Measurements from ENCODE around the gene PLEK2.

Gene PLEK2

DNA sequence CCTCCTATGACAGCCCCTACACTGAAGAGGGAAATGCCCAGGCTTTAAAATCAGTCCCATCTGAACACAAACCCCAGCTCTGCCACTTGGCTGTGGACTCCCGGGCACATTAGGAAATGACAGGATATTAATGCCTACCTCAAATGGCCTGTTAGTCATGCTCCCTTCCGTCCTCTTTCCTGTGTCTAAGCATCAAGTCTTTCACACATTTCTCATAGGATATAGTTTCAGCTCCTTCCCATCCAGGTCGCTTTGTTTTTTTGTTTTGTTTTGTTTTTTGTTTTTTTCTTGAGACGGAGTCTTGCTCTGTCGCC is 16.1 kb downstream of the PLEK2 start:
- no peak for DNase-seq

DNA sequence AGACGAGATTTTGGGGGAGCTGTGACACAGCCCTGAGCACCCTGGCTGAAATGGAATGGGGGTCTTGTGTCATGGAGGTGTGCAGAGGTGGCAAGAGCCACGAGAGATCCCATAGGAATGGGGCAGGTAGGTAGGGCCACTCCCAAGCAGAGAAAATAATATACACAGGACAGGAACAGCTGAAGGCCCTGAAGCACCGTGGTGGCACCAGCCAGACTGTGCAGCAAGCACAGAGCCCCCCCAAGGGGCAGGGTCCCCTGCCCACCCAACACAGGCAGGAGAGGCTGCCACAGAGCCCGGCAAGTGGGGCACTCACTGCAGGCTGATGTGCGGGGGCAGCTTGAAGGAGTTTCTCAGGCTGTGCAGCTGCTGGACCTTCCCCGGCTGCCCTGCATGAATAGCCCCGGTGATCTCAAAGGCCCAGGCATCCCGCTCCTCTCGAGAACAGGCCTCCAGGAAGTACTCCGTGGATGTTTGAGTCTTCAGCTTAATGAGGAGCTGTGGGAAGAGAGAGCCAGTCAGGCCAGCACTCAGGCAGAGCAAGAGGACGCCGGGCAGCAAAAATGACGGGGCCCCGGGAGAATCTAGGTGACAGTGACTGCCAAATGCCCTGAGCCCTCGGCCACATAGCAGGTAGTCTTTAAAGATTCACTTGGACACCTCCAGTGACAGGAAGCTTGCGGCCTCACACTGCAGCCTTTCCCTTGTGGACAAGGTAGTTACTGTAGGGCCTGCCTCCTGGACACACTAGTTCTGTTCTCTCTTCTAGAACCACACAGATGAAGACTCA is 16.7 kb downstream of the PLEK2 start:
- no peak for DNase-seq

DNA sequence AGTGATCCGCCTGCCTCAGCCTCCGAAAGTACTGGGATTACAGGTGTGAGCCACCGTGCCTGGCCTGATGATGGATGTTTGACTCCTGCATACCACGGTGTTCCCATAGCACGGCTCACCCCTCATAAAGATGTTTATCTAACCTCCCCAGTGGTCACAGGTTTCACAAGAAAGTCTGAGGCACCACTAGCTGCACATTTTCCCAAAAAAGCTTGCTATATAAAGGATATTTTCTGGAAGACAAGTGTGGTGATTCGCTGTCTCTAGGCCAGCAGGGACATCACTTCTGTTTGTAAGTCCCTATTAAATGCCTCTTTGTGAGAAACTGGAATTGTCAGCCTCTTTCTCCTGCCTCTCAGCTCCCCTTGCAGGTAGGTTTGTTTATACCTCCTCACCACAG is 18.3 kb downstream of the PLEK2 start:
- no peak for DNase-seq

DNA sequence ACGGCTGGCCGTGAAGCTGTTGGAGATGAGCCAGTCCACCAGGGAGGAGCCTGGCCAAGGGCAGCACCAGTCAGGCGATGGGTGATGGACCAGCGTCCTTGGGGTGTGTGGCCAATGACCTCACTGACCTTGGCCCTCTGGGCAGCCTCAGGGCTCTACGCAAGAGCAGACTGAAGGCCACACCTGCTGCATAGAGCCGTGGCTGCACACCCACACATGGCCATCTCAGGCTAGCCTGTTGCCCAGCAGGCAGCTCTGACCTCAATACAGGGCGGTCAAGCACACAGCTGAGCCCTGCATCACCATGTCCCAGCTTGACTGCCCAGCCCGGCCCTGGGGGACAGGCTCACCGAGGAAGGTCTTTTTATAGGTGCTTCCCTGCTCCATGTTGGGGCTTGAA is 19.2 kb downstream of the PLEK2 start:
- no peak for DNase-seq

DNA sequence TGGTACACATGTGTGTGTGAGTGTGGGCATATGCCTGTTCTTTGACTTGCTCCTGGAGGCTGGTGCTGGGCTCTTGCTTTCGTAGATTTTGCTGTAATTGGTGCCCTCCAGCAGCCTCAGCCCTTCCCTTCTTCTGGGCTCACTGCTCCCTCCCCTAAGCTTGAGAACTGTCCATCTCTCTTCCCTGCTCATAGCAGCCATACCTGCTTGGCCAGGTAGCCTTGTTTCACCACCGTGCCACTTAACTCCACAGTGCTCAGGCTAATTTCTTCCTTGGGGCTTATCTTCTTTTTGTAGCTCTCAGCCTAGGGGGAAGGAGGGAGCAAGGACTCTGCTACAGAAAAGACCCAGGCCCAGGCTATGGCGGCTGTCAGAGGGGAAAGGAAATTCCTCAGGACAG is 19.8 kb downstream of the PLEK2 start:
- DNase-seq = no peak

DNA sequence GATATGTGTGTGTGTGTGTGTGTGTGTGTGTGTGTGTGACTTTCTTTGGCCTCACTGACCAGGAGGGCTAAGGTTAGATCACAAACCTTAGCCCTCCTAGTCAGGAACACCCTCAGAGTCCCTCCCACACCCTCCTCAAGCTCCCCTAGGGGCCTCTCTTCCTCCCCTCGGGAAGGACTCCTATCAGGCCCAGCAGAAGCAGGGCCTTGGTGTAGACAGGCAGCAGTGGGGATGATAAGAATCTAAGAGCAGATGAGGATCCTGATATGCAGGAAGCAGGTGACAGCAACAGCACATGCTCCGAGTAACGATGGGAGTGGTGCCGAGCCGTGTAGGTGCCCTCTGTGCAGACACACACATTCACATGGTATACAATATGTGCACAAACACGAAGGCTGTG is 20.7 kb downstream of the PLEK2 start:
- no peak for DNase-seq

DNA sequence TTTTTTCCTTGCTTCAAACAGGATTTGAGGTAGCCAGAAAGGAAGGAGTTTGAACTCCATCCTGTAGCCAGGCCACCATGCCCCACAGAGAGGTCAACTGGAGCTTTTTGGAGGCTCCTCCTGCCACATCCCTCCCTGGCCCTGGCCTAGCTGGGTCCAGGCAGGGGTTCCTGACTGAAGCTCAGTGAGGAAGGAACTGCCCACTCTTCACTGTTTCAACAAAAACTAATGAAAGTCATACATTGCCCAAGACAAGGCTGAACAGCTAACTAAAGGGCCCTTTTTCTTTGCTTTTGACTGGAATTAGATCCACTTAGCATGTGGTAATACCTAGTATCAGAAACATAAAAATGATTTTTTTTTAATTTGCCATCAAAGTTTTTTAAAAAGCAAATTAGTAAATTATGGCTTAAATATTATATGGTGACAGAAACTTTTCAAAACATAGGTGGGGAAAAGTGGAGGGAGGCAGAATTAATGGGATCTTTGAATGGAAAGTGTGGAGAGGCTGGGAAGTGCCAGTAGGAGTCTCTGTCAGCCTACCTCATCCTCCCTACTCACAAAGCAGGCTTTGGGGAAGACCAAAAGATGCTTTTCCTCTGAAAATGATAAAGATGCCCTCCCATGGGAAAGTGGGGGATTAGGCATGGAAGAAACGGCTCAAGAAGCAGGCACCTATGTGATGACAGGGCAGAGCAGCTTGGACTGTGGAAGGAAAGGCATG is 22.0 kb downstream of the PLEK2 start:
- no peak for DNase-seq

DNA sequence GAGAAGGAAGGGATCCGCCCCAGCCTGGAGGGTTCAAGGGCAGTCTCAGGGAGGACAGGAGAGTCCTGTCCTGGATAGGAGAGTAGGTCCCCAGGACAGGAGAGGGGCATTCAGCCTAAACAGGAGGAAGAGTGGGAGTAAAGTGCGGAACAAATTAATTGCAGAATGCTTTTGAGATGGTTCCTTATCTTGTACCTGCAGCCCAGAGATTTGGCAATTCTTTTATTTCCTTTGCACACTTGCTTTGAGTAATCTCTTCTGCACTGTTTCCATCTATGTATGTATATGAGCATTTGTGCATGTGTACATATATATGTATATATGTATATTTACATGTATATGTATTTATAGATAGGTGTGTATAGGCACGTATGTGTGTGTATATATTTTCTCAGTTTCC is 22.7 kb downstream of the PLEK2 start:
- DNase-seq = no peak

DNA sequence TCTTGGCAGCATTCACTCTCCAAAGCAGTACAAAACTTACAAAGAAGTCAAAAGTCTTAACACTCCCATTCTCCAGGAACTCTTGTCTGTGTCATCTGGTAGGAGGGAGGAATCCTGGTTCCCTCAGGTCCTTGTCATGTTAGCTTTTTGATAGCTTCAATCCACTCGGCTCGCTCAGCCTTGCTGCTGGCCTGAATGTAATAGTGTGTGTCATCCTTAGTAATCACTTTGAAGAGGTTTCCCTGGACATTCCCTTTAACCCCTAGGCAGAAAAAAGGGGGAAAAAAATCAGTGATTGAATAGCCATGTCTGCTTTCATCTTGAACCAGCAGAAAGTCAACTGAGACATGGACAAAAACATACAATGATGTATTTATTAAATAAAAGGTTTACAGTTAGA is 24.8 kb downstream of the PLEK2 start:
- DNase-seq = no peak

DNA sequence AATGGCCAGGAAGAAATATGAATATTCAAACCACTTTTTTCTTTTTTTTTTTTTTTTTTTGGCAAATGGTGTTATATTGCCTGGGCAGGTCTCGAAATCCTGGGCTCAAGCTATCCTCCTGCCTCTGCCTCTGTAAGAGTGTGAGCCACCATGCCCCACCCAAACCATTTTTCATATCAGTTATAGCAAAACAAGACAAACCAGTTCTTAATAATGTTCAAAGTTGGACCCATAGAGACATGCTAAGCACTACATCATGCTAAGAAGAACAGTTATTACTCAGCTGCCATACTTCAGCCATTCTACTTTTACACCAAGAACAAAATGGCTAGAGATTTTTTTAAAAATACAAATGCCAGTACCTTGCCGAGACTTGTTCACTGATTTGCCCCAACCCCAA is 26.3 kb downstream of the PLEK2 start:
- no peak for DNase-seq

DNA sequence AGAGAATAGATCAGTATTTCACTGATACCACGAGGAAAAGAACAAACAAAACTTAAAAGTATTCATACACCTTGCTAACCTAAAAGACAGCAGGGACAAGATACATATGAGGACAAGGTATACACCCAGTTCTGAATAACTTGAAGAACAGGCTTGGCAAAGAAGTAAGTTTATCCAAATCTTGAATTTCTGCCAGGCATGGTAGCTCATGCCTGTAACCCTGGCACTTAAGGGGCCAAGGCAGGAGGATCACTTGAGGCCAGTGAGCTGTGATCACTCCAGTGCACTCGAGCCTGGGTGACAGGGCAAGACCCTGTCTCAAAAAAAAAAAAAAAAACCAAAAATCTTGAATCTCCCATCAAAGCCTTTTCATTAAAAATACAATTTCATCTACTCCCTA is 26.8 kb downstream of the PLEK2 start:
- DNase-seq = no peak

DNA sequence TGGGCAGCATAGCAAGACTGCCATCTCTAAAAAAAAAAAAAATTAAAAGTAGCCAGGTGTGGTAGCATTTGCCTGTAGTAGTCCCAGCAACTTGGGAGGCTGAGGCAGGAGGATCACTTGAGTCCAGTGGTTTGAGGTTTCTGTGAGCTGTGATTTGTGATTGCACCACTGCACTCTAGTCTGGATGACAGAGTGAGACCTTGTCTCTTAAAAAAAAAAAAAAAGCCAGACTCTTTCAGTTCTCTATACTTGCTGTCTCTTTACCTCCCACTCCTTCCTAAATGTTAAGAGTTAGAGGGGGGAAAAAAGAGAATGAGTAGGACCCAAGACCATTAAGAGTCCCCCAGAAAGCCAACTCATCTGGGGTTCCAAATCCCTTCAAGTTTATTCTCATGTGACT is 34.0 kb downstream of the PLEK2 start:
- no peak for DNase-seq

DNA sequence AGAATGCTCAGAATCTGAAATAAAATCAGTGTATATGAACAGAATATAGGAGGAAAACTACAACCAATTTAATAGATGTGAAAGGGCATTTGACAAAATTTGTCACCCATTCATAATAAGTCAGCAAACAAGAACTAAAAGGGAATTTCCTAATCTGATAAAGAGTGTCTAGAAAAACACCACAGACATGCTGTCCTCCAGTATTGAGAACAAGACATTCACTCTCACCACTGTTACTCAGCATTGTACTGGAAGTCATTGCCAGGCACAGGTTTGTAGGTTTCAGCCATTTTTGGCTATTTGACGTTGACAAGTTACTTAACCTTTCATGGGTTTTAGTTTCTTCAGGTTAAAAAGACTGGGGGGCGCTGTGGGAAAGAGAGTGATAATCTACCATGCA is 38.6 kb downstream of the PLEK2 start:
- peak; percentile 12 for DNase-seq

DNA sequence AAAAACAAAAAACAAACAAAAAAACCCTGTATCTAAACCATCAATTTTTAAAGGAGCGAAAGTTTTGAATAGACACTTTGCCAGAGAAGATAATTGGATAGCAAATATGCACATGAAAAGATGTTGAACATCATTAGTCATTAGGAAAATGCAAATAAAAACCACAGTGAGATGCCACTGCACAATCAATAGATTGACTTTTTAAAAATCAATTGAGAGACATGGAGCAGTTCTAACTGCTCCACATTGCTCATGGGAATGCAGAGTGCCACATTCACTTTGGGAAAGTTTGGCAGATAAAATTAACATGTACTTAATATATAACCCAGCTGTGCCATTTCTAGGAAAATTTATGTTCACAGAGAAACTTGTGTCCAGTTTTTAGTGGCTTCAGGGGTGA is 39.1 kb downstream of the PLEK2 start:
- DNase-seq = no peak

DNA sequence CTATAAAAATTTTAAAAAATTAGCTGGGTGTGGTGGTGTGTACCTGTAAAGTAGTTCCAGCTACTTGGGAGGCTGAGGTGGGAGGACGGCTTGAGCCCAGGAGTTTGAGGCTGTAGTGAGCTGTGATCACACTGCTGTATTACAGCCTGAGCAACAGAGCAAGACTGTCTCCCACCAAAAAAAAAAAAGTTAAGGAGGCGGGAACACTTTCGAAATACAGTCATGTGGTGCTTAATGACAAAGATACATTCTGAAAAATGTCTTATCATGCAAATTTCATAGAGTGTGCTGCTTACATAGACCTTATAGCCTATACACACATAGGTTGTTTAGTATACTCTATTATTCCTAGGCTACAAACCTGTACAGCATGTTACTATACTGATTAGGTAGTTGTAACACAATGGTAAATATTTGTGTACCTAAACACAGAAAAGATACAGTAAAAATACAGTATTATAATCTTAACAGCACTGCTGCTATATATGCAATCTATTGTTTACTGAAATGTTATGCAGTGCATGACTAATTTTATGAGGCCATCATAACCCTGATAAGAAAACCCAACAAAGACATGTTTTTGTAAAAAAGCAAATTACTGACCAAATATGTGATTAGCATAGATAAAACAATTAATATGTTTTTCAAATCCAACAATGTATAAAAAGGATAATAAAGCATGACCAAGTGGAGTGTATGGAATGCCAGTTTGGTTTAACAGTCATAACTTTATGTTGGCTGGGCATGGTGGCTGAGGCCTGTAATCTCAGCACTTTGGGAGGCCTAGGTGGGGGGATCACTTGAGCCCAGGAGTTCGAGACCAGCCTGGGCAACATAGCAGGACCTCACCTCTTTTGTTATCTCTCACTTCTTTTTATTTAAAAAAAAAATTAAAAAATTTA is 40.5 kb downstream of the PLEK2 start:
- no peak for DNase-seq

DNA sequence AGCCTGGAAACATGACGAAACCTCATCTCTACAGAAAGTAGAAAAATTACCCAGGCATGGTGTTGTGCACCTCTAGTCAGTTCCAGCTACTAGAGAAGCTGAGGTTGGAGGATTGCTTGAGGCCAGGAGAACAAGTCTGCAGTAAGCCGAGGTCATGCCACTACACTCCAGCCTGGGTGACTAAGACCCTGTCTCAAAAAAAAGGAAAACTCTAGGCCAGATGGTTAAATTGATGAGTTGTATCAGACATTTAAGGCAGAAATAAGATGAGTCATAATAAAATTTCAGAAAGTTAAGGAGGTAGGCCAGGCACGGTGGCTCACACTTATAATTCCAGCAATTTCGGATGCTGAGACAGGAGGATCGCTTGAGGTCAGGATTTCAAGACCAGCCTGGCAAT is 41.1 kb downstream of the PLEK2 start:
- no peak for DNase-seq

DNA sequence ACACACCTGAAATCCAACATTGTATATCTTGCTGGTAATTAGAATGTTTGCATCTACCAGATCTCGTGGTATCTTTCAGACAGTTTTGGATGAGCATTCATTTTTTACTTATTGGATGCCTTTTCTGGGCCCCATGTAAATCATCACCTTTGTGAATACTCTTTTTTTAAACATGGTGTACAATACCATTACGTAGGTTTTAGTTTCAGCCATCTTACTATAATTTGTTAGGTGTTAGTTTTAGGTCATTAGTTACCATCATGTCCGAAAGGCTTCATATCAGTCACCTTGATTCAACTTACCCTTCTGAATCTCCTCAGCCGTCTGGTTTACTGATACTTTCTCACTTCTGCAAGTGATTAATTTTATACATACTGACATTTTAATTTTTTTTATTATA is 46.5 kb downstream of the PLEK2 start:
- no peak for DNase-seq

DNA sequence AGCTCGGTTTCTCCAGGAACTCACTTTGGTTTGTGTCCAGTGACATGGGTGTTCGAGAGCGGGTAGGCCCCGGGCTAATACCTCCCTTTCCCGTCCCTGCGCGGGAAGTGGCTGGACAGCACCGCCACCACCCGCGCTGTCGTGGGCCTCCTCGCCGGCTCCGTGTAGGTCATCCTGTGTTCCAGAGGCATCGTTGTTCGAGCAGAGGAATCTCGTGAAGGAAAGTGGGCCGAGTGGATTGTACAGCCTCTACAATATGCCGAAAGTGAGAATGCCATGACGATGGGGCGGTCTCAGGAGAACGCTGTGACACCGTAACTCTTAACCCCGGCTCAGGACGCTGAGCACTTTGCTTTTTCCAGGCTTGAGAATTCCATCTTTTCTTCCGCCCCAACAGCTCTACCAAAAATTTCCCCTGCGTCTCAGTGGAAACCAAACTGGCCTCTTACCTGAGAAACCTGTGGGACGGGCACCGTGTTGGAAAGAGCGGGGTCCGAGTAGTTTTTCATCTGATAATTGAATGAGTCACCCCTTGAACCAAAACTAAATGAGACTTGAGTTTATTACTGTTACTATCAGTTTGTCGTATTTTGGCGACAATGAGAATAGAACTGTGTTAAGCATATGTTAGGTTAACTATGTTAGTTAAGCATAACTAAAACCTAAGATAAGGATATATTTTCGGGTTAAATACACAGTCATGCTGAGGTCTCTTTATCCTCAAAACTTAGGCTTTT is 51.3 kb downstream of the PLEK2 start:
- DNase-seq = no peak

DNA sequence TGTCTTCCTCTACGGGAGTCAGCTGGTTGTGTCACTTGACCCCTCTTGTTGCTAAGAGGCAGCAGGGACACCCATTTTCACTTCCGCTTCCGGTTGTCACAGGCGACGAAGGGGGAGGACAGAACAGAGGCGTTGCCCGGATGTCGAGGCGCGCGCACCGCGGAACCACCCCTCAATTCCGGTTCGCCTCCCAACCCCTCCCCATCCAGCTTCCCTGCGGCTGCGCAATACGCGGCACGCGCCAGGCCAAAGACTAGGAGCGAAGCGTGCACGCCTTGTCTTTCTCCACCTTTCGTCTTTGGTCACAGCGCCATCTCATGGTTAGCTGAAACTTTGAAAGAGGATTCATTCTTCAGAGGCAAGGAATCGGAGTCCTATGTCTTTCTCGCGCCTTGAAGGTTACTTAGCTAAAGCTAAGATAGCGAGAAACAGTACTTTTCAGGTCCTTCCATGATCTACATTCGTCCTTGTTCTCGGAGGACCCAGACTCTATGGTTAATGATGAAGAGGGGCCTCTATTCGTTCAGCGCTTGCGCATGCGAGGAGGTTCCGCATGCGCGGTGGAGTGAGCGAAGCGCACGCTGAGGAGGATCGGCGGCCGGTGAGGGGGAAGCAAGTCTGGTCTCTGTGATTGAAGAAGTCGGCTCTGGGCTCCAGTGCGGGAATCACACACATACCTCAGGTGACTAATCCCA is 52.0 kb downstream of the PLEK2 start, which contains the start of the genes ATP6V1D and EIF2S1:
Gene ATP6V1D, minus strand, starts transcription at position 30 of the 695 bp plus-strand sequence. CDS start 106 bp downstream, outside the sequence.
Gene EIF2S1, plus strand, starts transcription at position 554 of the 695 bp plus-strand sequence. CDS start 4,440 bp downstream, outside the sequence.
- DNase-seq = peak; percentile 100

DNA sequence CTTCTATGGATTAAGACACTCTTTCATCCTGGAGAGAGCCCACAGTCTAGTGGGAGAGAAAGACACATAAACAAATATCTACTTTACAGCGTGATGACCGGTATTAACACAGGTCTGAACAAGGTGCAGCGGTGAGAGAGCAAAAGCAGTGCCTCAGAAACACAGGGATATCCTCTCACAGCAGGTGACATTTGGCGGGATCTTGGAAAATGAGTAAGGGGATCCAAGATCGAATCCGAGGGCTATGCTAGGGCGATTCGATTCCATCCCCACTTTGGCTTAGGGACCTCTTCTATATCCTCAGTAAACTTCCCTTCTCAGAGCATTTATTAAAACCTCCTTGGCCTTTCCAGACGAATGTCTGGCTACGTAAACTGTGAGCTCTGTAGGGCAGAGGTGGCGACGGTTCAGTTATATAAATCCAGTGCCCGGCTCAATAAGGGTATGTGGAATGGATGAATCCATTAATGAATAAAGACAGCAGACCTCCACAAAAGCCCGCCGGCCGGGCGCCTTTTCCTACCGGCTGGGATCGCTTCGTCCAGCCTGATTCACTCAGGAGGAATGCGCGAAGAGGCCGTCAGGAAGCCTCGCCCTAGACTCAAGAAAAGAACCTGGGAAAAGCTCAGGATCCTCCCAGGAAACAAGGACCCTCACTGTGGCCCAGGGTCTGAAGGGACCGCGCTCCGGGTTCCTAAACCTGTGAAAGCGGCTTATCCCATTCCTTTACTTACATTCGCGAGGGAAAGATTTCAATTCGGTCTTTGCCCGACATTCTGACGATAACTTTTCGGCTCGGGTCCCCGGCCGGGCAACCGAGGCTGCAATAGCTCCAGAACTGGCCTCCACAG is 52.8 kb downstream of the PLEK2 start:
- no peak for DNase-seq

DNA sequence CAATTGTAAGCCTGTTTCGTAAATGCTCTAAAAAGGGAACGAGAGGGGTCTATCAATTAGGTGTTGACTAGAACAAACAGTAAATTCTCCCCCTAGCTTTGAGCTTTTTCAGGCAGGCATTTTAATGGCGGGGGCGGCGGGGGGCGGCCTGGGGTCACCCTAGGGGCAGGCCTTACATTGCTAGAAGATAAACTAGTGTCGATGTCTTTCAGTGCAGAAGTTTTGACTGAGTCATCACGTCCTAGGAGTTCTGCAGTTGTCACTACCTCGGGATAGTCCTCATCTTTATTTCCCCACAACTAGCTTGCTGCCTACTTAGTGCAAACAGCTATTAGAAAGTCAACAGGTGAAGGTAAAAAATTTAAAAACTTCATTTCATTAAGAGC is 54.0 kb downstream of the PLEK2 start:
- no peak for DNase-seq

All from CD4-positive, alpha-beta T cell treated with Interleukin-4 for 4 hours (primary cell).